Activated naive CD8-positive, alpha-beta T cell treated with anti-CD3 and anti-CD28 coated beads for 36 hours (primary cell): ENCODE results near the gene DPP8. TPM values are rescaled to one million over a fixed set of nuclear protein-coding genes. Genes with fewer than 3 reads are reported as not detected.
"Not testable (repeated sequence)": the region's sequence is repeated elsewhere in the genome, so short reads cannot be mapped to it uniquely, and the experiment has no call there.

Experiments
- DNase-seq: peaks from one replicate; pipeline ENCODE4 v3.0.0; 2021
- H3K27ac Mint-ChIP-seq: one replicate; pipeline ENCODE4 v1.8.0; 2022; ENCODE audit warnings: mild to moderate bottlenecking, moderate library complexity, mixed read lengths
- H3K27me3 Mint-ChIP-seq: one replicate; pipeline ENCODE4 v1.8.0; 2022; ENCODE audit warnings: mild to moderate bottlenecking, mixed read lengths
- H3K36me3 Mint-ChIP-seq: one replicate; pipeline ENCODE4 v1.8.0; 2021; ENCODE audit warnings: mild to moderate bottlenecking, mixed read lengths
- H3K4me1 Mint-ChIP-seq: one replicate; pipeline ENCODE4 v1.8.0; 2021; ENCODE audit warnings: mixed read lengths
- H3K4me3 Mint-ChIP-seq: one replicate; pipeline ENCODE4 v1.8.0; 2022; ENCODE audit warnings: mild to moderate bottlenecking, moderate library complexity, mixed read lengths
- H3K9me3 Mint-ChIP-seq: one replicate; pipeline ENCODE4 v1.8.0; 2022; ENCODE audit warnings: mixed read lengths
- total RNA-seq, 2 experiments: library from RNA; stranded (reverse); gene quantifications; one replicate each; pipeline ENCODE4 v1.2.3, GENCODE V29; 2021

Gene DPP8
- 10 to 100 TPM; 27.1 to 30.8 TPM for total RNA-seq

GRCh38 chr15:65516997-65517865 lies at the start of gene DPP8:
DPP8 (minus strand) TSS chr15:65517689; CDS start chr15:65512553, 5,136 bp downstream.
- Mint-ChIP-seq H3K36me3 (peaks cover 9% of the 10 kb centered on the region), H3K9me3 (no peaks in the 10 kb centered on the region), H3K27me3 (no peaks in the 10 kb centered on the region), H3K27ac (peak within 1 kb of the TSS; percentile 93), H3K4me3 (peak within 1 kb of the TSS; percentile 91), H3K4me1 (peaks cover 35% of the 10 kb centered on the region)
- peak; percentile 96 for DNase-seq

- Mint-ChIP-seq H3K27ac (no peak overlapping the region), H3K27me3 (no peaks in the 10 kb centered on the region), H3K9me3 (no peaks in the 10 kb centered on the region), H3K4me3 (no peak overlapping the region), H3K36me3 (peaks cover 49% of the 10 kb centered on the region), H3K4me1 (no peaks in the 10 kb centered on the region)
- no peak for DNase-seq
Measured at GRCh38 chr15:65561934-65562333, 44.4 kb upstream of the DPP8 start.

GRCh38 chr15:65559941-65560340 lies 42.5 kb upstream of the DPP8 start:
- H3K36me3 Mint-ChIP-seq, result peaks cover 33% of the 10 kb centered on the region
- H3K27me3 Mint-ChIP-seq, result no peaks in the 10 kb centered on the region
- H3K9me3 Mint-ChIP-seq, result no peaks in the 10 kb centered on the region
- DNase-seq, result no peak
- H3K4me3 Mint-ChIP-seq, result no peak overlapping the region
- H3K4me1 Mint-ChIP-seq, result no peaks in the 10 kb centered on the region
- H3K27ac Mint-ChIP-seq, result no peak overlapping the region

- Mint-ChIP-seq H3K27me3 (no peaks in the 10 kb centered on the region), H3K4me3 (no peak overlapping the region), H3K27ac (no peak overlapping the region), H3K4me1 (no peaks in the 10 kb centered on the region), H3K9me3 (no peaks in the 10 kb centered on the region), H3K36me3 (peaks cover 26% of the 10 kb centered on the region)
- no peak for DNase-seq
Measured at GRCh38 chr15:65558997-65559760, 41.7 kb upstream of the DPP8 start.

- Mint-ChIP-seq H3K9me3 (no peaks in the 10 kb centered on the region), H3K4me1 (no peaks in the 10 kb centered on the region), H3K36me3 (peaks cover 24% of the 10 kb centered on the region), H3K27ac (no peak overlapping the region), H3K4me3 (no peak overlapping the region), H3K27me3 (no peaks in the 10 kb centered on the region)
- no peak for DNase-seq
Measured at GRCh38 chr15:65558336-65558735, 40.8 kb upstream of the DPP8 start.

- Mint-ChIP-seq H3K36me3 (peaks cover 26% of the 10 kb centered on the region), H3K4me1 (no peaks in the 10 kb centered on the region), H3K27me3 (no peaks in the 10 kb centered on the region), H3K4me3 (no peak overlapping the region), H3K9me3 (no peaks in the 10 kb centered on the region), H3K27ac (no peak overlapping the region)
- DNase-seq, result no peak
Measured at GRCh38 chr15:65556622-65557021, 39.1 kb upstream of the DPP8 start.

- Mint-ChIP-seq H3K36me3 (peaks cover 17% of the 10 kb centered on the region), H3K4me1 (peaks cover 11% of the 10 kb centered on the region), H3K9me3 (peaks cover 2% of the 10 kb centered on the region), H3K27me3 (no peaks in the 10 kb centered on the region), H3K27ac (no peak overlapping the region), H3K4me3 (no peak overlapping the region)
- DNase-seq, result no peak
Measured at GRCh38 chr15:65553691-65554090, 36.2 kb upstream of the DPP8 start.

GRCh38 chr15:65552851-65553250 lies 35.4 kb upstream of the DPP8 start:
- Mint-ChIP-seq H3K36me3 (peaks cover 13% of the 10 kb centered on the region), H3K4me1 (peaks cover 11% of the 10 kb centered on the region)
- H3K9me3 Mint-ChIP-seq, H3K4me3 Mint-ChIP-seq, H3K27me3 Mint-ChIP-seq, DNase-seq, H3K27ac Mint-ChIP-seq: not testable (repeated sequence)

GRCh38 chr15:65551183-65551582 lies 33.7 kb upstream of the DPP8 start:
- Mint-ChIP-seq H3K4me3 (no peak overlapping the region), H3K27ac (no peak overlapping the region), H3K9me3 (peaks cover 2% of the 10 kb centered on the region), H3K4me1 (peaks cover 15% of the 10 kb centered on the region), H3K36me3 (peaks cover 13% of the 10 kb centered on the region), H3K27me3 (no peaks in the 10 kb centered on the region)
- DNase-seq, result no peak

- peaks cover 13% of the 10 kb centered on the region for H3K36me3 Mint-ChIP-seq
- H3K27ac Mint-ChIP-seq, result peak overlapping the region; percentile 26
- H3K4me1 Mint-ChIP-seq, result peaks cover 15% of the 10 kb centered on the region
- H3K9me3 Mint-ChIP-seq, result peaks cover 2% of the 10 kb centered on the region
- no peak for DNase-seq
- no peak overlapping the region for H3K4me3 Mint-ChIP-seq
- no peaks in the 10 kb centered on the region for H3K27me3 Mint-ChIP-seq
Measured at GRCh38 chr15:65550681-65551098, 33.2 kb upstream of the DPP8 start.

- not testable (repeated sequence) for H3K27ac Mint-ChIP-seq, H3K4me3 Mint-ChIP-seq, H3K27me3 Mint-ChIP-seq, DNase-seq, H3K9me3 Mint-ChIP-seq
- H3K36me3 Mint-ChIP-seq, result peaks cover 13% of the 10 kb centered on the region
- peaks cover 15% of the 10 kb centered on the region for H3K4me1 Mint-ChIP-seq
Measured at GRCh38 chr15:65549288-65549687, 31.8 kb upstream of the DPP8 start.

- Mint-ChIP-seq H3K27me3 (no peaks in the 10 kb centered on the region), H3K4me3 (no peak overlapping the region), H3K9me3 (peaks cover 2% of the 10 kb centered on the region), H3K36me3 (peaks cover 9% of the 10 kb centered on the region), H3K4me1 (peaks cover 15% of the 10 kb centered on the region), H3K27ac (no peak overlapping the region)
- no peak for DNase-seq
Measured at GRCh38 chr15:65547841-65548240, 30.4 kb upstream of the DPP8 start.

- peaks cover 12% of the 10 kb centered on the region for H3K4me1 Mint-ChIP-seq
Measured at GRCh38 chr15:65541231-65541820, 23.8 kb upstream of the DPP8 start.

GRCh38 chr15:65540314-65540713 lies 22.8 kb upstream of the DPP8 start:
- Mint-ChIP-seq H3K4me1 (peaks cover 14% of the 10 kb centered on the region), H3K4me3 (no peak overlapping the region), H3K27ac (no peak overlapping the region), H3K27me3 (no peaks in the 10 kb centered on the region), H3K9me3 (no peaks in the 10 kb centered on the region), H3K36me3 (peaks cover 9% of the 10 kb centered on the region)
- DNase-seq, result no peak

More at GRCh38 chr15:65541231-65541820, 23.8 kb upstream of the DPP8 start:
- Mint-ChIP-seq H3K9me3 (no peaks in the 10 kb centered on the region), H3K4me3 (no peak overlapping the region), H3K36me3 (peaks cover 5% of the 10 kb centered on the region), H3K27me3 (no peaks in the 10 kb centered on the region), H3K27ac (no peak overlapping the region)
- no peak for DNase-seq

GRCh38 chr15:65535192-65535591 lies 17.7 kb upstream of the DPP8 start:
- H3K36me3 Mint-ChIP-seq, result peaks cover 28% of the 10 kb centered on the region
- no peaks in the 10 kb centered on the region for H3K9me3 Mint-ChIP-seq
- H3K27ac Mint-ChIP-seq, result no peak overlapping the region
- no peak for DNase-seq
- H3K4me1 Mint-ChIP-seq, result peaks cover 34% of the 10 kb centered on the region
- no peak overlapping the region for H3K4me3 Mint-ChIP-seq
- H3K27me3 Mint-ChIP-seq, result no peaks in the 10 kb centered on the region
